ENCODE measurements around the gene DCAF5. TPM values are rescaled to one million over a fixed set of nuclear protein-coding genes. Genes with fewer than 3 reads are reported as not detected.

Gene DCAF5
- total and polyA plus RNA-seq, 2 of the 8 experiments (the other 6 are each of a cell fraction or from before 2014, with no cell fraction given) = 24.3 to 31.0 TPM

DNA sequence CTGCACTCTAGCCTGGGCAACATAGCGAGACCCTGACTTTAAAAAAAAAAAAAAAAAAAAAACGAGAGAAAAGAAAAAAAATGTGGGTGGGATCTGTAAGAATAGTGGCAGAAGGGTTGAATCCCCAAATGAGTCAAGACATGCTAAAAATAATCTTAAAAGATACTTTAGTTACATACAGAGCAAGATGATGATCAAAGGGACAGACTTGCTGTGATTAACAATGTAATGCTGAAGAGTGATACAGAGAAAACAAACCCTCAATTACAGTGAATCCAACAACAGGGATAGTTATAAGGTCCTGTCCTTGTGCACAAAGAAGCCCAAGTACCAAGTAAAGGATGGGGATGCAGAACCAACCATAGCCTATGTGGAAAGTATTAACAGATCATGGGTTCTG lies 80.3 kb downstream of the DCAF5 start:
- no peaks in the 10 kb centered on the region for H3K9me3 ChIP-seq (ENCODE audit: insufficient read depth in 2 of 2, low read depth in 1 of 2, low read length in 1 of 2)

More for the DNA sequence above, 80.3 kb downstream of the DCAF5 start:
- 83% methylated on average over 2 of the region's 2 CpGs; no CpG with 5 or more reads in 1 of the 2 experiments for WGBS, 2 experiments (ENCODE audit: extremely low coverage in 1 of 2, insufficient coverage in 1 of 2, insufficient read length in 1 of 2, insufficient replicate concordance in 2 of 2, low coverage in 1 of 2, low lambda C conversion rate in 2 of 2, missing lambda C conversion rate in 1 of 2)
- no peak overlapping the region for H2BK12ac ChIP-seq (ENCODE audit: low read depth, low read length)
- H3K36me3 ChIP-seq (ENCODE audit: control insufficient read depth in 2 of 4, insufficient read depth in 4 of 4, low read length in 3 of 4) = peaks cover 0 to 4% (median 0%) of the 10 kb centered on the region in 4 experiments; a peak in 2 of 8 replicates
- no peak overlapping the region for H2BK20ac ChIP-seq (ENCODE audit: low read length)
- no peak overlapping the region for H3K27ac ChIP-seq (ENCODE audit: low read depth, low read length)
- no peak for TF ChIP-seq ASH2L (IDR thresholded peaks at IDR 0.05; ENCODE audit: low read length)
- TF ChIP-seq HDAC6 (IDR thresholded peaks at IDR 0.05; ENCODE audit: low read depth, low read length) = no peak
- TF ChIP-seq GTF2F1 (IDR thresholded peaks at IDR 0.05; ENCODE audit: borderline replicate concordance, low read depth, low read length) = no peak
- TF ChIP-seq KDM5A (IDR thresholded peaks at IDR 0.05; ENCODE audit: low read length) = no peak
- no peak for TF ChIP-seq CHD2 (IDR thresholded peaks at IDR 0.05; ENCODE audit: low read length)
- no peak for TF ChIP-seq CREB1 (IDR thresholded peaks at IDR 0.05)
- TF ChIP-seq PHF8 (conservative IDR thresholded peaks at IDR 0.05; ENCODE audit: low read depth, low read length) = no peak
- TF ChIP-seq JUN (IDR thresholded peaks at IDR 0.05; ENCODE audit: low read depth, low read length) = no peak
- no peak for TF ChIP-seq POLR2AphosphoS5 (IDR thresholded peaks at IDR 0.05; ENCODE audit: low read depth, low read length)
- no peak for TF ChIP-seq TAF1 (IDR thresholded peaks at IDR 0.05; ENCODE audit: low read depth, low read length)
- TF ChIP-seq, protein P1, sequence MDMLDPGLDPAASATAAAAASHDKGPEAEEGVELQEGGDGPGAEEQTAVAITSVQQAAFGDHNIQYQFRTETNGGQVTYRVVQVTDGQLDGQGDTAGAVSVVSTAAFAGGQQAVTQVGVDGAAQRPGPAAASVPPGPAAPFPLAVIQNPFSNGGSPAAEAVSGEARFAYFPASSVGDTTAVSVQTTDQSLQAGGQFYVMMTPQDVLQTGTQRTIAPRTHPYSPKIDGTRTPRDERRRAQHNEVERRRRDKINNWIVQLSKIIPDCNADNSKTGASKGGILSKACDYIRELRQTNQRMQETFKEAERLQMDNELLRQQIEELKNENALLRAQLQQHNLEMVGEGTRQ (IDR thresholded peaks at IDR 0.05; ENCODE audit: low read length) = no peak
- no peaks in the 10 kb centered on the region for H3K79me2 ChIP-seq (ENCODE audit: control insufficient read depth in 1 of 2, insufficient read depth in 2 of 2, low read length in 2 of 2)
- peaks cover 0 to 3% (median 1%) of the 10 kb centered on the region in 4 experiments; a peak in 2 of 7 replicates for H3K4me1 ChIP-seq (replicated peaks in 1 of 4; ENCODE audit: control insufficient read depth in 3 of 4, insufficient read depth in 4 of 4, low read length in 3 of 4)
- CTCF ChIA-PET (ENCODE audit: partially characterized antibody) = interaction anchor here (1.0 to 1.6 kb wide), 5 partner anchors 8 to 34 kb away, joined by 3 to 4 read pairs (median 3); no protein-coding TSS in a partner anchor
- H3K27me3 ChIP-seq (replicated peaks in 1 of 4; ENCODE audit: control insufficient read depth in 3 of 4, extremely low read depth in 1 of 4, insufficient read depth in 3 of 4, low read length in 3 of 4) = no peaks in the 10 kb centered on the region
- no peak overlapping the region for H2BK5ac ChIP-seq (ENCODE audit: low read depth, low read length)
- H3K18ac ChIP-seq (ENCODE audit: extremely low read depth, low read length) = no peak overlapping the region
- H4K20me1 ChIP-seq (replicated peaks in 1 of 2; ENCODE audit: control insufficient read depth in 1 of 2, insufficient read depth in 2 of 2, low read length in 2 of 2) = peaks cover 0 to 1% of the 10 kb centered on the region in 2 experiments
- H3K23me2 ChIP-seq (ENCODE audit: low read depth, low read length) = no peaks in the 10 kb centered on the region
- FAIRE-seq (no peak), DNase-seq (ENCODE audit: low read depth in 1 of 2, low spot score in 2 of 2) (no peak)
- H3K4me3 ChIP-seq (ENCODE audit: extremely low read depth in 1 of 4, insufficient read depth in 2 of 4, low read depth in 3 of 4, low read length in 4 of 4) = no peak overlapping the region
- H3K4ac ChIP-seq (replicated peaks; ENCODE audit: insufficient read length, low read depth, low read length) = no peak overlapping the region
- no peak overlapping the region for H4K91ac ChIP-seq (replicated peaks; ENCODE audit: insufficient read length, low read length)
- H3K56ac ChIP-seq (replicated peaks; ENCODE audit: insufficient read length, low read depth, low read length) = no peak overlapping the region
- no peak overlapping the region for H3K9ac ChIP-seq (replicated peaks in 1 of 4; ENCODE audit: extremely low read depth in 1 of 4, low read depth in 3 of 4, low read length in 3 of 4)
- no peak overlapping the region for H4K8ac ChIP-seq (ENCODE audit: extremely low read depth, insufficient read depth, low read length)
- no peaks in the 10 kb centered on the region; the same call in 1 of the 2 replicates for H3K79me1 ChIP-seq (ENCODE audit: low read depth, low read length)
- no peak overlapping the region for H3K4me2 ChIP-seq (ENCODE audit: insufficient read depth in 1 of 2, low read depth in 2 of 2, low read length in 2 of 2)
- POLR2A ChIA-PET (ENCODE audit: partially characterized antibody) = no interaction called here
- no peak overlapping the region for H3K23ac ChIP-seq (ENCODE audit: insufficient read length)
- H2BK15ac ChIP-seq (ENCODE audit: low read length) = no peak overlapping the region
- no peak overlapping the region for H3K14ac ChIP-seq (ENCODE audit: insufficient read length)
- H4K5ac ChIP-seq (ENCODE audit: insufficient read length, low read depth, low read length) = no peak overlapping the region
- H2BK120ac ChIP-seq (replicated peaks; ENCODE audit: low read depth, low read length) = no peak overlapping the region
- no peak overlapping the region for H2AK5ac ChIP-seq (ENCODE audit: low read depth, low read length)
- no peak overlapping the region for H2AFZ ChIP-seq (ENCODE audit: low read length)
